PC-3 (cell line): Measurements from ENCODE around the gene SAMM50. TPM values are rescaled to one million over a fixed set of nuclear protein-coding genes. Genes with fewer than 3 reads are reported as not detected.
A peak's percentile ranks its signal among the peaks of the same experiment; 100 is the strongest.

Experiments
- ATAC-seq: fragments of 200-7000 bp; cut with Tn5 transposase; 2 replicates; pipeline ENCODE4 v1.9.1; 2020; ENCODE audit warnings: mild to moderate bottlenecking, moderate library complexity
- BruUV-seq: library from RNA; stranded (reverse); fragments of 400-500 nt; replicated peaks from 2 replicates; lab custom pipeline; 2021; lab: Mats Ljungman, UMichigan
- CTCF ChIA-PET: fragments of 300-600 bp; sonication (Branson Sonifier 250); formaldehyde crosslinking; loops from one replicate; lab custom pipeline; 2022; ENCODE audit warnings: antibody characterized with exemption; lab: Charles Lee
- POLR2A ChIA-PET: fragments of 300-600 bp; sonication (Branson Sonifier 250); formaldehyde crosslinking; loops from one replicate; lab custom pipeline; 2022; ENCODE audit warnings: antibody characterized with exemption; ENCODE audit not compliant: unreplicated experiment; lab: Charles Lee
- DNase-seq: peaks from one replicate; pipeline ENCODE4 v3.0.0-alpha.2; 2015
- H2AFZ ChIP-seq: fragments of 300-600 bp; sonication (generic); 2 replicates; pipeline ENCODE4 v1.6.0; 2016; ENCODE audit warnings: antibody characterized with exemption, low read length
- H3F3A ChIP-seq: fragments of 300-600 bp; sonication (generic); one replicate; pipeline ENCODE4 v1.6.0; 2017; ENCODE audit warnings: antibody characterized with exemption, low read length, control low read depth, mild to moderate bottlenecking; ENCODE audit not compliant: unreplicated experiment
- H3K27ac ChIP-seq: fragments of 300-600 bp; sonication (generic); 2 replicates; pipeline ENCODE4 v1.5.1; 2016; ENCODE audit warnings: mild to moderate bottlenecking, low read length
- H3K27me3 ChIP-seq: fragments of 300-600 bp; sonication (generic); 2 replicates; pipeline ENCODE4 v1.6.1; 2016; ENCODE audit warnings: low read length, mixed read lengths
- H3K36me3 ChIP-seq: fragments of 300-600 bp; sonication (generic); 2 replicates; pipeline ENCODE4 v1.6.1; 2016; ENCODE audit warnings: low read depth, mixed run types, low read length, mixed read lengths
- H3K4me1 ChIP-seq: fragments of 300-600 bp; sonication (generic); 2 replicates; pipeline ENCODE4 v1.5.1; 2016; ENCODE audit warnings: low read length; ENCODE audit not compliant: insufficient read depth
- H3K4me2 ChIP-seq: fragments of 300-600 bp; sonication (generic); 2 replicates; pipeline ENCODE4 v1.6.0; 2016; ENCODE audit warnings: low read length
- H3K4me3 ChIP-seq: fragments of 300-600 bp; sonication (generic); 2 replicates; pipeline ENCODE4 v1.5.1; 2016; ENCODE audit warnings: mild to moderate bottlenecking, low read length, mixed read lengths
- H3K79me2 ChIP-seq: fragments of 300-600 bp; sonication (generic); 2 replicates; pipeline ENCODE4 v1.6.1; 2017; ENCODE audit warnings: low read length, mixed read lengths
- H3K9ac ChIP-seq: fragments of 300-600 bp; sonication (generic); 2 replicates; pipeline ENCODE4 v1.6.0; 2016; ENCODE audit warnings: mild to moderate bottlenecking, low read length
- H3K9me2 ChIP-seq: fragments of 300-600 bp; sonication (generic); replicated peaks from 2 replicates; pipeline ENCODE4 v1.6.1; 2016; ENCODE audit warnings: mixed run types, low read length, mixed read lengths
- H3K9me3 ChIP-seq: fragments of 300-600 bp; sonication (generic); 2 replicates; pipeline ENCODE4 v1.6.1; 2016; ENCODE audit warnings: low read length, mixed read lengths
- H4K20me1 ChIP-seq: fragments of 300-600 bp; sonication (generic); 2 replicates; pipeline ENCODE4 v1.6.1; 2016; ENCODE audit warnings: low read length, mixed read lengths
- CTCF ChIP-seq: fragments of 300-600 bp; sonication (generic); conservative IDR thresholded peaks from 2 replicates; pipeline ENCODE4 v1.5.1; 2017; ENCODE audit warnings: antibody characterized with exemption, low read depth, mild to moderate bottlenecking, low read length
- EZH2 ChIP-seq: fragments of 300-600 bp; sonication (generic); IDR thresholded peaks from one replicate; pipeline ENCODE4 v1.6.1; 2017; ENCODE audit warnings: antibody characterized with exemption, mild to moderate bottlenecking, low read length; ENCODE audit not compliant: unreplicated experiment
- EZH2phosphoT487 ChIP-seq: fragments of 300-600 bp; sonication (generic); IDR thresholded peaks from 2 replicates; pipeline ENCODE4 v1.6.1; 2018; ENCODE audit warnings: mild to moderate bottlenecking, antibody characterized with exemption, low read length, borderline replicate concordance
- intact Hi-C: fragments of 100-400 bp; cut with micrococcal nuclease; formaldehyde crosslinking; loops from 2 replicates; pipeline ENCODE4 v1.9.0; 2023
- total RNA-seq: library from RNA; depleted of rRNA; stranded (reverse); fragments of >200 nt; gene quantifications from 2 replicates; pipeline ENCODE4 v1.2.3, GENCODE V29; 2014

SAMM50 gene
- total RNA-seq, 1 experiment from 2014 or later: 34.5 TPM

- intact Hi-C loops: no loop called here
- BruUV-seq: no TSS peak
- Histone ChIP-seq H3K9me3 (no peaks in the 10 kb centered on the region), H3K79me2 (peaks cover 8% of the 10 kb centered on the region; the same call in 1 of the 2 replicates), H3K4me2 (no peak overlapping the region), H3F3A (peaks cover 7% of the 10 kb centered on the region), H3K9ac (no peak overlapping the region), H3K9me2 (no peaks in the 10 kb centered on the region), H3K27ac (no peak overlapping the region), H4K20me1 (no peaks in the 10 kb centered on the region), H3K4me1 (peaks cover 7% of the 10 kb centered on the region), H2AFZ (no peak overlapping the region), H3K27me3 (no peaks in the 10 kb centered on the region), H3K36me3 (no peaks in the 10 kb centered on the region), H3K4me3 (no peak overlapping the region)
- no peak for TF ChIP-seq CTCF
- TF ChIP-seq EZH2phosphoT487: no peak
- TF ChIP-seq EZH2: no peak
- DNase-seq (no peak), ATAC-seq (no peak)
- ChIA-PET CTCF (no interaction called here), POLR2A (no interaction called here)
Observed at GRCh38 chr22:44033287-44033686, 78.0 kb downstream of the SAMM50 start.

- Histone ChIP-seq H3K9me2 (no peaks in the 10 kb centered on the region), H3K27me3 (no peaks in the 10 kb centered on the region), H3K4me1 (peaks cover 7% of the 10 kb centered on the region), H3K36me3 (no peaks in the 10 kb centered on the region), H3F3A (peaks cover 7% of the 10 kb centered on the region), H4K20me1 (no peaks in the 10 kb centered on the region), H3K4me2 (no peak overlapping the region), H3K27ac (no peak overlapping the region), H3K9ac (no peak overlapping the region), H3K79me2 (peaks cover 4% of the 10 kb centered on the region; the same call in 1 of the 2 replicates), H3K4me3 (no peak overlapping the region), H2AFZ (no peak overlapping the region), H3K9me3 (no peaks in the 10 kb centered on the region)
- no peak for TF ChIP-seq CTCF
- no peak for TF ChIP-seq EZH2phosphoT487
- TF ChIP-seq EZH2: no peak
- CTCF ChIA-PET: no interaction called here
- POLR2A ChIA-PET: no interaction called here
- no peak for DNase-seq
- ATAC-seq: no peak
- BruUV-seq: no TSS peak
- intact Hi-C loops: no loop called here
Observed at GRCh38 chr22:44033694-44034093, 78.5 kb downstream of the SAMM50 start.

- CTCF ChIA-PET: interaction anchor here (0.6 kb wide), 1 partner anchor 694 kb away, joined by 3 read pairs; no protein-coding TSS in a partner anchor
Observed at GRCh38 chr22:44037519-44038375, 82.5 kb downstream of the SAMM50 start.

More at GRCh38 chr22:44037519-44038375, 82.5 kb downstream of the SAMM50 start:
- H3K4me3 ChIP-seq: peak overlapping the region; percentile 59
- H3K9me3 ChIP-seq: no peaks in the 10 kb centered on the region
- H2AFZ ChIP-seq: no peak overlapping the region
- H3K36me3 ChIP-seq: no peaks in the 10 kb centered on the region
- peak overlapping the region; percentile 82 for H3K4me2 ChIP-seq
- peak overlapping the region; percentile 90 for H3K27ac ChIP-seq
- no peaks in the 10 kb centered on the region for H4K20me1 ChIP-seq
- POLR2A ChIA-PET: no interaction called here
- H3K9me2 ChIP-seq: no peaks in the 10 kb centered on the region
- 0 out of 2 replicates have a peak, but pooled peaks cover 7% of the 10 kb centered on the region for H3K79me2 ChIP-seq
- intact Hi-C loops: no loop called here
- no peak for TF ChIP-seq EZH2phosphoT487
- no peak for TF ChIP-seq CTCF
- TF ChIP-seq EZH2: no peak
- DNase-seq (peak; percentile 90), ATAC-seq (peak; percentile 98)
- peaks cover 7% of the 10 kb centered on the region for H3F3A ChIP-seq
- H3K4me1 ChIP-seq: peaks cover 7% of the 10 kb centered on the region
- no peak overlapping the region for H3K9ac ChIP-seq
- TSS peak; percentile 84 for BruUV-seq
- H3K27me3 ChIP-seq: no peaks in the 10 kb centered on the region
